Ascending aorta (tissue), 2 donors: ENCODE results near the gene SNX33. TPM values are rescaled to one million over a fixed set of nuclear protein-coding genes. Genes with fewer than 3 reads are reported as not detected.

Source experiments
- DNase-seq, 2 donors: peaks; one replicate each; pipeline ENCODE4 v3.0.0-alpha.2; 2019; ENCODE audit warnings: low spot score in 2 of 2
- H3K27ac ChIP-seq, 2 donors: fragments of 200-600 bp; sonication (generic); one replicate each; pipeline ENCODE4 v1.5.1; 2016 to 2017; ENCODE audit warnings: mild to moderate bottlenecking in 1 of 2
- H3K27me3 ChIP-seq: fragments of 200-600 bp; sonication (generic); one replicate; pipeline ENCODE4 v1.5.1; 2017
- H3K36me3 ChIP-seq, 2 donors: fragments of 200-600 bp; sonication (generic); one replicate each; pipeline ENCODE4 v1.5.1; 2016
- H3K4me1 ChIP-seq, 2 donors: fragments of 200-600 bp; sonication (generic); one replicate each; pipeline ENCODE4 v1.5.1; 2016 to 2017; ENCODE audit warnings: mild to moderate bottlenecking in 1 of 2
- H3K4me3 ChIP-seq, 2 donors: fragments of 200-600 bp; sonication (generic); one replicate each; pipeline ENCODE4 v1.5.1; 2016 to 2017; ENCODE audit warnings: mild to moderate bottlenecking in 1 of 2
- H3K9me3 ChIP-seq, 2 donors: fragments of 200-600 bp; sonication (generic); one replicate each; pipeline ENCODE4 v1.5.1; 2016
- intact Hi-C: fragments of 100-400 bp; cut with DNase I; formaldehyde crosslinking; loops from one replicate; pipeline ENCODE4 v1.15.1; 2023
- total RNA-seq: library from RNA; depleted of rRNA; stranded (reverse); fragments of >200 nt; gene quantifications from one replicate; pipeline ENCODE4 v1.1.0, GENCODE V29; 2016
- TF ChIP-seq, protein P1 (sequence below), 3 experiments: fragments of 200-600 bp in 2 of 3; fragments of 450-650 bp in 1 of 3; sonication (generic) in 2 of 3; IDR thresholded peaks; one replicate each; pipeline ENCODE4 v1.5.1; 2016 to 2019; ENCODE audit warnings: antibody characterized with exemption in 3 of 3, mild to moderate bottlenecking in 1 of 3, moderate library complexity in 1 of 3

Gene SNX33
- total RNA-seq, 1 donor from 2014 or later, result 53.5 TPM

DNA sequence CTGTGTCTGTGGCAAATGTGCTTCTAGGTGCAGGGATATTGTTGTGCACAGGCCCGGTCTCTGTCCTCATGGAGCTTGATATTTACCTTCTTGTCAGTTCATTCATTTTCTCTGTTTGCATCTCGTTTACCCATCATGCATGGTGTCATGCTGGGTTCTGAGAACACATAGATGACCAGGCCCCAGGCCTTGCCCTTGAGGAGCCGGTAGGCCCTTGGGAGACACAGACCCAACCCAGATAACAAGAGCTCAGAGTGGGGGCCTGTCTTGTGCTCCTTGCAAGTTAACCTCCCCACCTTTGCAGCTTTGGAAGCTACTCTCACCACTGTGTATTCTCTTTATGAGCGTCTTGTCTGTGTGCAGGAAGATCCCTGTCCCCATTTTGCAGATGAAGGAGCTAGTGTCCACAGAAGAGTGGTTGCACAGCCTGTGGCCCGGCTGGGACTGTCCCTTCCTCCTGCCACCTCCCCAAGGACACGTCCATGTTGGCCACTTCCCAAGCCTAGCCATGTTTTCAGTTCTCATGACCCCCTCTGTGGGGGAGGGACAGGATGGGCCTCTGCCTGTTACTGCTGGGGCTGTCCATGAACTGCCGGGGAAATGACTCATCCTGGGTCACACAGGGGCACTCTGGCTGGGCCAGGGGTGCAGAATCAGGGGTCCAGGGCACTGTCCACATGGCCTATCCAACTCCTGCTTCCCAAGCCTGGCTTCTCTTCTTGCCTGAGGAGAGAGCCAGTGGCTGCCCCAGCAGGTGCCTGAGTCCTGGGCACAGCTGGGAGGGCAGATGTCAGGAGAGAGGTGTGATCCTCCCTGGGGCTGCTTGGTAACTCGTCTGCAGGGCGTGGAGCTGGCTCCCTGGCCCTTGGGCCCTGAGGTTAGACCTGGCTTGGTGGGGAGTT lies 3.4 kb downstream of the SNX33 start:
- Histone ChIP-seq H3K27ac (peak overlapping the region; percentile 98 to 99), H3K9me3 (no peaks in the 10 kb centered on the region), H3K27me3 (no peaks in the 10 kb centered on the region), H3K4me1 (peaks cover 44 to 68% of the 10 kb centered on the region in 2 donors), H3K36me3 (peaks cover 0 to 11% of the 10 kb centered on the region in 2 donors), H3K4me3 (peak overlapping the region; percentile 86 to 94)
- intact Hi-C loops, result no loop called here
- no peak for DNase-seq
- TF ChIP-seq, protein P1, sequence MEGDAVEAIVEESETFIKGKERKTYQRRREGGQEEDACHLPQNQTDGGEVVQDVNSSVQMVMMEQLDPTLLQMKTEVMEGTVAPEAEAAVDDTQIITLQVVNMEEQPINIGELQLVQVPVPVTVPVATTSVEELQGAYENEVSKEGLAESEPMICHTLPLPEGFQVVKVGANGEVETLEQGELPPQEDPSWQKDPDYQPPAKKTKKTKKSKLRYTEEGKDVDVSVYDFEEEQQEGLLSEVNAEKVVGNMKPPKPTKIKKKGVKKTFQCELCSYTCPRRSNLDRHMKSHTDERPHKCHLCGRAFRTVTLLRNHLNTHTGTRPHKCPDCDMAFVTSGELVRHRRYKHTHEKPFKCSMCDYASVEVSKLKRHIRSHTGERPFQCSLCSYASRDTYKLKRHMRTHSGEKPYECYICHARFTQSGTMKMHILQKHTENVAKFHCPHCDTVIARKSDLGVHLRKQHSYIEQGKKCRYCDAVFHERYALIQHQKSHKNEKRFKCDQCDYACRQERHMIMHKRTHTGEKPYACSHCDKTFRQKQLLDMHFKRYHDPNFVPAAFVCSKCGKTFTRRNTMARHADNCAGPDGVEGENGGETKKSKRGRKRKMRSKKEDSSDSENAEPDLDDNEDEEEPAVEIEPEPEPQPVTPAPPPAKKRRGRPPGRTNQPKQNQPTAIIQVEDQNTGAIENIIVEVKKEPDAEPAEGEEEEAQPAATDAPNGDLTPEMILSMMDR (IDR thresholded peaks at IDR 0.05), result no peak

DNA sequence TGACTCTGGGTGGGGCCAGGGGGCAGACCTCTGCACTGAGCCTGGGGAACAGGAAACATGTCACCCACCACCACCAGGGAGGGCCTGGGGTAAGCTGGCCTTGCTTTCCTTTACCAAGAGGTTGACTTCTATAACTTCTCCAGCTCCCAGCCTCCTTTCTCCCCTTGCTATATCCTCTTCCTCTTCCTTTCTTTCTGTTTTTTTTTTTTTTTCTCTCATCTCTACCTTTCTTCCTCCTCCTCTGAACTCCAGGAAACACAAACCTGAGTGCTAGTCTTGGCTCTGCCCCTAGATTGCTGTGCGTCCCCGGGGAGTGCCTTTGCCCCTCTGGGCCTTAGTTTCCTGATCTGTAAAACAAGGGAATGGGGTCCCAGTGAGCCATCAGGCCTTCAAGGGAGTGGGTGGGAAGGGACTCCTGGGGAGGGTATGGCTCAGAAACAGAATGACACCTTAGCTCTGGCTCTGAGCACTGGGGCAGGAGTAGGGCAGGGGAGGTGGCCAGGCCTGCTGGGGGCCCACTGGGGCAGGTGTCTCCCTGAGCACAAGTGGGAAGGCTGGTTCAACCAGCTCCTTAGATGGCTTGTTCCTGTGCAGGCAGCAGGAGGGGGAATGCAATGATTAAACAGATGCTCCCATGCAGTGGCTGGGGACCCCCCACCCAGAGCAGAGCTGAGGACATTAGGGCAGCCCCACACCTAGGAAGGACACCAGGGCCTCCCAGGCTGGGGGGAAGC lies 4.3 kb downstream of the SNX33 start:
- H3K27ac ChIP-seq, result peak overlapping the region; percentile 98 to 99
- TF ChIP-seq, protein P1 (IDR thresholded peaks at IDR 0.05), result no peak
- H3K4me1 ChIP-seq, result peaks cover 39 to 64% of the 10 kb centered on the region in 2 donors
- intact Hi-C loops, result no loop called here
- peaks cover 4 to 19% of the 10 kb centered on the region in 2 donors for H3K36me3 ChIP-seq
- no peaks in the 10 kb centered on the region for H3K27me3 ChIP-seq
- no peaks in the 10 kb centered on the region for H3K9me3 ChIP-seq
- H3K4me3 ChIP-seq, result peak overlapping the region; percentile 86 to 94
- no peak for DNase-seq

DNA sequence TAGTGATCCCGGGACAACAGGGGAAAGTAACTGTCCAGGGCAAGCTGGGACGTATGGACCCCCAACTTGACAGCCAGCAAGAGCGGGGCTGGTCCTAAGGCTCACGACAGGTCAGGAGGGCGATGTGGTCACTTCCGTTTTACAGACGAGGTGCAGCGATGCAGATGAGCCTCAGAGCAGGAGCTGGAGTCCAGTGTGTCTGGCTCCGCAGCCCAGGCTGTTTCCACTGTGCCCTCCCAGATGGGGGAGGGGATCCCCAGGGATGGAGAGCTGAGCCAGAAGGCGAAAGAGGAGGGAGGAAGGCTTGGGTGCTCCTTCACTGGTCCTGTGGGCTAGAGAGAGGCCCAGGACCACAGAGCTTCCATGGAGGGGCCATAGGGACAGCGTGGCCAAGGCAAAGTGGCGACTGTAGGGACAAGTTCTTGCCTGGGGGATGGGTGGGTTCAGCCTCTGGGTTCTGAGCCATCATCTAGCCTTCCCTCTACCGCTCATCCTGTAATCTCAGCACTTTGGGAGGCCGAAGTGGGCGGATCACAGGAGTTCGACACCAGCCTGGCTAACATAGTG lies 5.7 kb downstream of the SNX33 start:
- intact Hi-C loops, result no loop called here
- peaks cover 15 to 33% of the 10 kb centered on the region in 2 donors for H3K36me3 ChIP-seq

GRCh38 chr15:75654201-75654907 lies 6.6 kb downstream of the SNX33 start:
- TF ChIP-seq, protein P1 (IDR thresholded peaks at IDR 0.05), result no peak
- intact Hi-C loops, result no loop called here
- Histone ChIP-seq H3K36me3 (peaks cover 15 to 40% of the 10 kb centered on the region in 2 donors), H3K27ac (peak overlapping the region; percentile 98 to 99), H3K27me3 (no peaks in the 10 kb centered on the region), H3K4me3 (peak overlapping the region in 1 of 2 donors; percentile 14), H3K4me1 (peaks cover 41 to 70% of the 10 kb centered on the region in 2 donors), H3K9me3 (no peaks in the 10 kb centered on the region)
- no peak for DNase-seq

More for the DNA sequence above, 5.7 kb downstream of the SNX33 start:
- Histone ChIP-seq H3K4me3 (peak overlapping the region in 1 of 2 donors; percentile 94), H3K27me3 (no peaks in the 10 kb centered on the region), H3K9me3 (no peaks in the 10 kb centered on the region), H3K27ac (peak overlapping the region; percentile 98 to 99), H3K4me1 (peaks cover 39 to 66% of the 10 kb centered on the region in 2 donors)
- TF ChIP-seq, protein P1 (IDR thresholded peaks at IDR 0.05), result no peak
- no peak for DNase-seq

DNA sequence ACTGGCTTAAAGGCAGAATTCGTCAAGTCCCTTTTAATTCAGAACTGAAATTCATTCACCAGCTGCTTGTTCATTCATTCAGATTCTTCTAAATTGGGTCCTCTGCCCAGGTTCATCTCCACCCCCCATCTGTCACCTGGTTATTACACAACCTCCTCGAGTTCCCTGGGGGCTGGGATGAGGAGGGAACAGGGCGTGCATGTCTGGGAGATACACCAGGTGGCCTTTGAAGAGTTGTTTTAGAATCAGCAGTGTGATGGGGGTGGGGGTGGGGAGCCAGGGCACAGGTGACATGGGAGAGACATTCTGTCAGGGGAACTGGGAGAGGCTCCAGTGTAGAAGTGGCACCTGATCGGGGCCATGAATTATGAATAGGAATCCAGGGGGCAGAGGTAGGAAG lies 8.2 kb downstream of the SNX33 start:
- TF ChIP-seq, protein P1 (IDR thresholded peaks at IDR 0.05), result no peak
- DNase-seq, result no peak
- Histone ChIP-seq H3K4me1 (peaks cover 42 to 71% of the 10 kb centered on the region in 2 donors), H3K27ac (peak overlapping the region; percentile 34 to 60), H3K36me3 (peaks cover 15 to 42% of the 10 kb centered on the region in 2 donors), H3K9me3 (no peaks in the 10 kb centered on the region), H3K4me3 (no peak overlapping the region), H3K27me3 (no peaks in the 10 kb centered on the region)
- intact Hi-C loops, result no loop called here
